Caki2 (cell line): ENCODE data around the gene ADGRG1. TPM values are rescaled to one million over a fixed set of nuclear protein-coding genes. Genes with fewer than 3 reads are reported as not detected.

Experiments
- DNase-seq: peaks from one replicate; pipeline ENCODE4 v3.0.0-alpha.2; 2015; ENCODE audit warnings: low read depth
- in situ Hi-C: cut with HindIII; loops from 2 replicates; pipeline ENCODE4 v1.10.0; 2016; ENCODE audit warnings: low sequenced_read_pairs, low pct_unique_long_range_greater_than_20kb, mixed read lengths
- total RNA-seq: library from RNA; depleted of rRNA; stranded (reverse); fragments of >200 nt; shearing (Covaris generic); gene quantifications from 2 replicates; pipeline ENCODE4 v1.2.3, GENCODE V29; 2014; ENCODE audit warnings: low replicate concordance

The ADGRG1 gene
- total RNA-seq, 1 experiment from 2014 or later: 32.2 TPM

DNA sequence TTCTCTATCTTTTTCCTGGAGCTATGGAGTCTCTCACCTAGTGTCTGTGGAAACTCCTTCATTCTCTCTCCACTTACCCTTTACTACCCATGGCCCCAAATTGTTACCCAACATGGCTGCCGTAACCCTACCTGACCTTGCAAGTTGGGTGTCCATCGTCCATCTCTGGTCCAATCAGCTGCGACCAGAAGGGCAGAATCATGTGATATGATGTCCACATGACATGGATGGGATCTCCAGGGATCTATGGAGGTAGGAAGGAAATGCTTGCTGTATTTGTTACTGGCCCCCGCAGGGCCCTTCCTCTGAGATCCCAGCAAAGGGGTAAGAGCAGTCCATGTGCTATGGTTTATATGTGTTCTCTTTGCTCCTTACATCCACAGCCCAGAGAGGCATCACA, 58.1 kb downstream of the ADGRG1 start:
- in situ Hi-C loops: no loop called here
- DNase-seq: no peak

DNA sequence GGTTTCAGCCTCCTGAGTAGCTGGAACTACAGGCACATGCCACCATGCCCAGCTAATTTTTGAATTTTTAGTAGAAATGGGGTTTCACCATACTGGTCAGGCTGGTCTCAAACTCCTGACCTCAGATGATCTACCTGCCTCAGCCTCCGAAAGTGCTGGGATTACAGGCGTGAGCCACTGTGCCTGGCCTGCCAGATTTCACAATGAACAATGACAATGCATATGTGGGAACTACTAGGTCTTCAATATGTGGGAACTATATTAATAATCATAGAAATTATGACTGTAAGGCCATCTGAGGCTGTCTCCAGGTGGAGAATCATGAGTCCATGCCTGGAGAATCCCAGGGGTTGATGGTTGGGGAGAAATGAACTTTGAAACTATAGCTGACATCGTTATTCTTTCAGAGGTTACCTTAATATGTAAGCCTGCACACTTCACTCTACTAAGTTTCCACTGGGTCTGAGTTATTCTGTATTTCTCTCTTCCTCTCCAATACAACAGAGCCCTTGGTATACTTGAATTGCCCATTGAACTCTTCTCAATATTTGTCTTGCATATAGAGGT, 59.0 kb downstream of the ADGRG1 start:
- in situ Hi-C loops: no loop called here
- DNase-seq: no peak

DNA sequence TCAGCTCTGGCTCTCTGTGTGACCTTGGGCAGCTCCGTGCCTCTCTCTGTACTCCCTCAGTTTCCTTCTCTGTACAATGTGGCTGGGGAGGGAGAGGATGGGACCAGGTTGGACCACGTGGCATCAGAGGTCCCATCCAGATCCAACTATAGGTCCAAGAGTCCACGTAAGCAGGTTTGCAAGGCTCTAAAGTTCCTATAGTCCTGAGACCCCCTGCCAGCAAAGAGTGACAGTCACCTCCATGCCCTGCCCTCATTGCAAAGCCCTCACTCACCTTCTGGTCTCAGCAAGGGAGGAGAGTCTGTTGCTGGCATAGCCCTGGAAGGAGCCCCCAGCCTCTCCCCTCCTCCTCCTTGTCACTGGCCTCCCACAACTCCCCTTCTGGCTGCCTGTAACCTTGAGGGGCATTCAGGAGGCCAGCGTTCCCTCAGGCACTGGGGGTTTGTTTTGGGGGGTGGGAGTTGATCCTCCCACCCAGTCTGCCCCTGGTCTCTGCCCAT, 60.1 kb downstream of the ADGRG1 start:
- in situ Hi-C loops: no loop called here
- DNase-seq: no peak

DNA sequence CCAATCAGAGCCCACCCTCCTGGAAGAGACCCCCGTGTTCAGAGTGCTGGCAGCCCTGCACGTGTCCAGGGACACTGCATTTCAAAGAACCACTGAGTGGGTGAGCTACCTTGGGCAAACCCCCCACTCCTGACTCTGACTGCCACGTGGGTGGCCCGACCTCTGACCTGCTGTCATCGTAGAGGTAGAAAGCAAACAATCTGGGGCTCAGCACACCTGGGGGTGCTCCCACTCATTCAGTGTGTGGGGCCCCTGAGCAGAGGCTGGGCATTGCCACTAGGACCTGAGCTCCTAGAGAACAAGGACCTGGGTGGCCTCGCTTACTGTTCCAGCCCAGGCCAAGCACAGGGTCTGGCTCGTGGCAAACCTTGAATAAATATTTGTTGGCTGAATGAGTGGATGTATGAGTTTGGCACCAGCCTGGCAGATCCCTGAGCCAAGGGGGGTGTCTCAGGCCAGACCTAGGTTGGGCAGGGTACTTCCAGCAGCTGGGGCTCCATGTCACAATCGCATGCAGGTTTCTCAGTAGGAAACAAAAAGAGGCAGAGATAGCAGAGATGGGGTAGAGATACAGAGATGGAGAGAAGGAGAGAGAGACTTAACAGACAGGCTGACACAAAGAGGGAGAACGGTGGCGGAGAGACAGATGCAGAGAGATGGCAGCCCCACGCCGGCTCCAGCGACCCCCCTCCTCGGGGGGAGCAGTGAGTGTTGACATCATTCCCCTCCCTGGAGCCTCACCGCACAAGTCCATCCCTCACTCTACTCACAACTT, 60.7 kb downstream of the ADGRG1 start:
- in situ Hi-C loops: no loop called here
- DNase-seq: no peak

DNA sequence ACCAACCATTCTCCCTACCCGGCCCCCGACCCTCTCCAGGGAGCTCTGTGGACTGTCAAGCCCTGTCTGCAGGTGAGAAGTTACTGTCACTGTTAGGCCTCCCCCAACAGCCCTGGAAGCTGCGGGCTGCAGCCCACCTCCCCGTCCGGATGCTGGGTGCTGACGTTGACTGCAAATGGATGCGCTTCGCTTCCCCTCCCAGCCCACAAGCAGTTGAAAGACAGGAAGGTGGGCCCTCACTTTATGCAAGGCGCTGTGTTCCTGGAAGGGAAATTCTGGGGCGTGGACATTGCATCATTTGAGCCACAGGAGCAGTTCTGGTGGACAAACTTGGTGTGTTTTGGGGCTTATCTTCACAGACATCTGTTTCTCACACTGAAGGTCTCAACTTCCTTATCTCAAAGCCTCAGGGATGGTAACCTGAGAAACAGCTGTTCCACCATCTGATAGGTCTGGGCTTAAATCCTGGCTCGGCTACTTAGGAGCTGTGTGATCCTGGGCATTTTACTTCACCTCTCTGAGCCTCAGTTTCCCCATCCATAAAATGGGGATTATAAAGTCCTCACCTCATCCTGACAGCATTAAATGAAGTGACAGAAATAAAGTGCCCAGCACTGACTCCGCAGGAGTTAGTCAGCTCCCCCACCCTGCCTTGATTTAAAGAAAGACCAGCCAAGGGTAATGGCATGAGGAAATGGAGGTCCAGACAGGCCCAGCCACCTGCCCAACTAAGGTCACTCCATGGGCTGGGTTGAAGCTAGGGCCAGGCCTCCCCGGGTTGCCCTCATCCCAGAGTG, 61.5 kb downstream of the ADGRG1 start:
- in situ Hi-C loops: no loop called here

DNA sequence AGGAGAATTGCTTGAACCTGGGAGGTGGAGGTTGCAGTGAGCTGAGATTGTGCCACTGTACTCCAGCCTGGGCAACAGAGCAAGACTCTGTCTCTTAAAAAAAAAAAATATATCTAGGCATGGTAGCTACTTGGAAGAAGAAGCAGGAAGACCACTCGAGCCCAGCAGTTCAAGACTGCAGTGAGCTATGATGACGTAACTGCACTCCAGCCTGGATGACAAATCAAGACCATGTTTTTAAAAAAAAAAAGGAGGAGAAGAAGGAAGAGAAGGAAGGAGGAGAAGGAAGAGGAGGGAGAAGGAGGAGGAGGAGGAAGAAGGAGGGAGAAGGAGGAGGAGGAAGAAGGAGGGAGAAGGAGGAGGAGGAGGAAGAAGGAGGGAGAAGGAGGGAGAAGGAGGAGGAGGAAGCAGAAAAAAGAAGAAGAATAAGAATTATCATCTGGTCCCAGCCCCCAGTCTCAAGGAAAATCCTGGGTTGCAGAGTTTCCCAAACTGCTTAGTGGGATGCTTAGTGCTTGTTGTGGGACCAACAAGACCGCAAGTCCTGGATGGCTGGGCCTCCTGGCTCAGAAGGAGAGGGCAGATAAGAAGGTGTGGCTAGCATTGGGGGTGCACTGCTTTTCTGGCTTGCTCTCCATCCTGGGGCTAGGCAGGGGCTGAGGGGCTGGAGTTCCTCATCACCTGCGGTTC, 62.5 kb downstream of the ADGRG1 start:
- in situ Hi-C loops: no loop called here
- no peak for DNase-seq

More for the DNA sequence above, 61.5 kb downstream of the ADGRG1 start:
- DNase-seq: no peak

DNA sequence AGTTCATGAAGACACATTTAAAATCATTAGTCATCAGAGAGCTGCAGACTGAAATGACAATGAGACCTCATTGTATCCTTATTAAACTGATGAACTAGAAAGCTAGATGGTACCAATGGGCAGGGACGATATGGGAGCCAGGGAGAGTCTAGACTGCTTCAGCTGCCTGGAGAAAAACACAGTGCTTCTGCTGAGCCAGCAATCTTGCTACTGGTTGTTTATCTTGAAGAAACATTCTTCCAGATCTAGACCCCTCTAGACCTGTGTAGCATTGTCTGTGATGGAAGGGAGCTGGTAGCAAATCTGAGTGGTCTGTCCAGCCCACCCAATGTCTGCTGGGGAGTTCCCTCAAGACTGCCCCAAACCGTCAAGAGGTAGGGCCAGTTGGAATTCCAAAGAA, 64.2 kb downstream of the ADGRG1 start:
- DNase-seq: no peak
- in situ Hi-C loops: no loop called here

DNA sequence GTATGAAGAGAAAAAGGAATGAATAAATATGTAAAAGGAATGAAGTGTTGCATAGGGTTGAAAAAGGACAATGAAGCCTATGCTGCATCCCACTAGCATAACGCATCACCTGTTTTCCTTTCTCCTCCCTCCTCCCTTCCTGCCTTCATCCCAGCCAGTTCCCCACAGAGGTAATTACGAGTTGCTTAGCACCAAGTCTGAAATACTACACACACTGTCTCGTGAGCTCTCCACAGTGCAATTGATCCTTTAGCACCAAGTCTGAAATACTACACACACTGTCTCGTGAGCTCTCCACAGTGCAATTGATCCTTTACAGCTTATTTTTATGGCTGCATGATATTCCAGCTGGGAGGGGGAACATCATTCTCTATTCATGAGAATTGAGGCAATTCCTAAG, 65.1 kb downstream of the ADGRG1 start:
- no peak for DNase-seq
- in situ Hi-C loops: no loop called here

DNA sequence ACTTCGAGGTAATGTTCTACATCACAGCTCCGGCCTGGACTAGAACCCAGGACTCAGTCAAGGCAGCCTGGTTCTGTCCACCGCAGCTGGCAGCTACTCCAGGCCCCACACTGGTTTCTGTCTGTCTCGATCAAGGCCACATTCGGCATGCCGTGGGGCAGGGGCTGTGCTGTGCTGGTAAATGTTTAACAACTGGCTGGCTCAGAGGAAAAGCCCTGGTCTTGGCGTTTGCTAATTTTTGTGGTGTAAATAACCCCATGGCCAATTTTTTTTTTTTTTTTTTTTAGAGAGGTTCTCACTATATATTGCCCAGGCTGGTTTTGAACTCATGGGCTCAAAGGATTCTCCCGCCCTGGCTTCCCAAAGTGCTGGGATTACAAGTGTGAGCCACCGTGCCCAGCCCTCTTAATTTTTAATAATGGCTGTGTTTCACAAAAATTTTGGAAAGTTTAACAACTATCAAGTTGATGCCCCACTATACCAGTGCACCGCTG, 65.8 kb downstream of the ADGRG1 start:
- in situ Hi-C loops: no loop called here
- no peak for DNase-seq

DNA sequence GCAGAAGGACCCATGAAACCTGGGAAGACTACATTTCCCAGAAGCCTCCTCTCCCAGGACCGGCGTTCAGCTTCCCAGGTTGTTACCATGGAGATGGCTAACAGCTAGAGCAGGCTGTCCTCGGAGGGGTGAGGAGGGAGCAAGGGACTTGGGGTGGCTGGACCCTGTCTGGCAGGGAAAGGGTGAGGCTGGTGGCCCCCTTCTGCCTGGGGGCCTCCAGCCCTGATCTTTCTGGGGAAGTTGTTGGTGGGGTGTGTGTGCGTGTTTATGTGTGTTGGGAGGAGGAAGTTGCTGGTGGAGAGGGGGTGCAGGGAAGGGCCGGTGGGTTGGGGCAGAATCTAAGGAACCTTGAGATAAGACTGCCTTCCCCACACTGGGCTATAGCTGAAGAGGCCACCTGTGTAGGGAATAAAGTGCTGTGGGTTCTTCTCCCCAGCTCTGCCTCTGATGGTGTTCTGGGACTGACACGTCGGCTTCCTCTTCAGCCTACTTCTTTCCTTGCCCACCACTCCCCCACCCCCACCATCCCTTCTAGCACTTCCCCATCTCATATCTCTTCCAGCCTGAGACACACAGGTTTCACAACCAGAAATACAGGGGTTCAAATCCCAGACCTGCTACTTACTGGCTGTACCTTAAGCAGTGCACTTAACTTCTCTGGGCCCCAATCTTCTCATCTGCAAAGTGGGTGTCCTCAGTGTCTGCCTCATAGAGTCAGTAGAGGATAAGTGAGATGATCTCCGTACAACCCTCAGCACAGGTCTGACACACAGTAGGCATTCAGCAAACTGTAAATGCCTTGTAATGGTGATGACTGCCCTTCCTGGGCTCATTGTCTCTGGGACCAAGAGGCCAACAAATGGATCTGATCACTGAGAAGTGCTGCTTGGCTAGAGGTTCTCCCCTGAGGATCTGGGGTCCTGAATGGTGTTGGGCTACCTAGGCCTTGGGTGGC, 66.6 kb downstream of the ADGRG1 start, which contains the start of gene DRC7:
DRC7 (plus strand) TSS at position 82 of the 955 bp plus-strand sequence. CDS start 3,144 bp downstream, outside the sequence.
- peak; percentile 64 for DNase-seq
- in situ Hi-C loops: no loop called here

DNA sequence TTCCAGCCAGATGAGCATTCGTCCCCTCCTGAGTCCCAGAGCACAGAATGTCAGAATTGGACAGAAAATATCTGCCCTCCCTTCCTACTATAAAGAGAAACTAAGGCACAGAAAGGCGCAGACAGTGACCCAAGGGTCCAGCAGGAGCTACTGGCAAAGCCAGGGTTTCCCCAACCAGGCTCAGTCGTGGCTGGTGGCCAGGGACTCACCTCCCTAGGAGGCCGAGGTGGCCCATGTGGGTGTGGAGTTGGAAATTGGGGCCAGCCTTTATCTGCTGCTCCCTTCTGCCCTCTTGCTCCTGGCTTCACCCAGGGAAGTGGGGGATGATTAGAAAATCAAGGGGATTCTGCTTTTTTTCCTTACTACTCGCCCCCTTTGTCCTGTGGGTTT, 67.2 kb downstream of the ADGRG1 start:
- no peak for DNase-seq
- in situ Hi-C loops: no loop called here

DNA sequence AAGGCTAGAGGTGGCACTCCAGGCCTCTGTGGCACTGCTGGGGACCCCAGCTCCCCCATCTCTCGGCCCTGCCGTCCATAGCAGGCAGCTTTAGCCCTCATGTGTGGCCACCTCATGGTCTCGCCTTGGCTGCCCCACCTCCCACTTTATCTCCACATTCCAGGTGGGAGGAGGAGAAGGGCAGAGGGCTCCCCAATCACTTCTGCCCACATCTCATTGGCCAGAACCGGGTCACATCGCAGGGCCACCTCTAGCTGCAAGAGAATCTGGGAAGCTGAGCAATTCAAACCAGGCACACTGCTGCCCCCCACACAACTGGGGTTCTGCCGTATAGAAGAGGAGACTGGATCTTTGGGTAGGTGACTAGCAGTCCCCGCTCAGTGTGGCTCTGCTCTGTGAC, 67.8 kb downstream of the ADGRG1 start:
- no peak for DNase-seq
- in situ Hi-C loops: no loop called here

DNA sequence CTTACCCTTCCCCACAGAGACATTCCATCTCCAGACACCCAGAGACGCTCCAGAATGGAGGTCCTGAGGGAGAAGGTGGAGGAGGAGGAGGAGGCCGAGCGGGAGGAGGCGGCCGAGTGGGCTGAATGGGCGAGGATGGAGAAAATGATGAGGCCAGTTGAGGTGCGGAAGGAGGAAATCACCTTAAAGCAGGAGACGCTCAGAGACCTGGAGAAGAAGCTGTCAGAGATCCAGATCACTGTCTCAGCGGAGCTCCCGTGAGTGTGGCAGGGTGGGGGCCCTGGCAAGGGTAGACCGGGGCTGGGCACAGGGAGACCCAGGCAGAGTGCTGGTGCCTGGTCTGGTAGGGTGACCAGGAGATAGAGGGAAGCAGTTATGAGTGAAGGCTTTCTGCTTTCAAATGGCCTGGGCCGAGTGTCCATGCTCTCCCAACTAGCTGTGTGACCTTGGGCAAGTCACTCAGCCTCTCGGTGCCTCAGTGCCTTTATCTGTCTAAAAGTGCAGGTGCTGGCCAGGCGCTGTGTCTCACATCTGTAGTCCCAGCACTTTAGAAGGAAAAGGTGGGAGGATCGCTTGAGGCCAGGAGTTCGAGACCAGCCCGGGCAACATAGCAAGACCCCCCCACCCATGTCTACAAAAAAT, 69.6 kb downstream of the ADGRG1 start:
- no peak for DNase-seq
- in situ Hi-C loops: no loop called here

DNA sequence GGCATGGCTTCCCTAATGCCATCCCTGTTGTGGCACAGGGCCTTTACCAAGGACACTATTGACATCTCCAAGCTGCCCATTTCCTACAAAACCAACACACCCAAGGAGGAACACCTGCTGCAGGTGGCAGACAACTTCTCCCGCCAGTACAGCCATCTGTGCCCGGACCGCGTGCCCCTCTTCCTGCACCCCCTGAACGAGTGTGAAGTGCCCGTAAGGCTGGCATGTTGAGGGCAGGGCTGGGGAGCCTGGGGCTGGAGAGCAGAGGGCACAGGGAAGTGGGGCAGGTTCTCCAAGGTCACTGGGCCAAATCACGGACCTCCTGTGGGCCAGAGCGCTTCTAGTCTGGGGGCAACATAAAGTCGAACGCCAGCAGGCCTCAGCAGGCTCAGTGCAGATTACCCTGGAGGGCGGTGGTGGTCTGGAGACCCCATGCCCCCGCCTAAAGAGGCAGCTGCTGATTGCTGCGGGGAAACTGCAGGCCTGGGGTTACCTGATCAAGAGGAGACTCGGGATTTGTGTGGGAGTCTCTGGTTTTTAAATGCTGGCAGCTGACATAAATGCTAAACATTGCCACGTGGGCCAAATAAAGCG, 70.5 kb downstream of the ADGRG1 start:
- in situ Hi-C loops: no loop called here
- DNase-seq: no peak

DNA sequence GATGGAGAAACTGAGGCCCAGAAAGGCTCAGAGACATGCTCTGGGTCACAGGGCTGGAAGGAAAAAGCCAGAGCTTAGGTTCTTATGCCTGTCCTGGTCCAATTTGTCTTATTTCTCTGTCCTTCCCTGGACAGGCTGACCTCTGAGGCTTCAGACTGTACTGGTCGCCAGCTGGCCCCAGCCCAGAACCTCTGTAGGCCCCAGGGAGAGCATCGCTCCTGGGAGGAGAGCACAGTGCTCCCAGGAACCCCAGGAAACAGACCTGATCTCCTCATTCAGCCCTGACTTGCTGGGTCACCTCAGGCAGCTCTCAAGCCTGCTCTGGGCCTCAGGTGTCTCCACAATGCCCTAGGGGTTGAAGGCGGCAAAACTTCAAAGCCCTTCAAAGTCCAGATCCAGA, 71.1 kb downstream of the ADGRG1 start:
- DNase-seq: no peak
- in situ Hi-C loops: no loop called here

DNA sequence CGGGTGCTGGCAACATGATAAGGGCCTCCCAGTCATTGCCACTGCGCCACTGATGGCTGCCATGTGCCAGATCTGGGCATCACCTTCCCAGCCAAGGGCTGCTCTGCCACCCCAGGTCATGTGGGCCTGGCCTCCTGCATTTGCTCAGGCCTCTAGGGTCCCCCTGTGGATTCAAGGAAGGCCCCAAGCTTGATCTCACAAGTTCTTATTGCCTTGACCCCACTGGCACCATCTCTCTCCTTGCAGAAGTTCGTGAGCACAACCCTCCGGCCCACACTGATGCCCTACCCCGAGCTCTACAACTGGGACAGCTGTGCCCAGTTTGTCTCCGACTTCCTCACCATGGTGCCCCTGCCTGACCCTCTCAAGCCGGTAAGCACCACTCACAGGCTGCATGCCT, 71.5 kb downstream of the ADGRG1 start:
- DNase-seq: no peak
- in situ Hi-C loops: no loop called here
